K562 (cell line): ENCODE measurements around the gene NCOA4. TPM values are rescaled to one million over a fixed set of nuclear protein-coding genes. Genes with fewer than 3 reads are reported as not detected.

Experiments
- ATAC-seq: fragments of 200-7000 bp; cut with Tn5 transposase; 3 replicates; pipeline ENCODE4 v1.9.1; 2020; ENCODE audit warnings: moderate library complexity
- BruUV-seq: library from RNA; stranded (reverse); fragments of 400-500 nt; replicated peaks from 2 replicates; lab custom pipeline; 2021; lab: Mats Ljungman, UMichigan
- CTCF ChIA-PET: fragments of 300-600 bp; formaldehyde crosslinking; extraction: SDS; loops from one replicate; lab custom pipeline; 2021; ENCODE audit warnings: low intra/inter-chr PET ratio; lab: Yijun Ruan, JAX
- POLR2A ChIA-PET: fragments of 300-600, 350-650 bp; sonication (Branson Sonifier 250); formaldehyde crosslinking; extraction: SDS; loops from one replicate; lab custom pipeline; 2021; ENCODE audit warnings: antibody characterized with exemption, inconsistent platforms; lab: Yijun Ruan, JAX
- DNase-seq, 4 experiments: peaks; one replicate each; pipeline versions ENCODE4 v3.0.0 to v3.0.0-alpha.2; 2011 to 2018; ENCODE audit warnings: low spot score in 3 of 4, mixed read lengths in 3 of 4; ENCODE audit errors: extremely low read depth in 1 of 4
- FAIRE-seq: peaks from 2 replicates; lab custom pipeline; 2011; peaks lifted over from hg19 to GRCh38; lab: Jason Lieb, UNC
- H2AFZ ChIP-seq: 2 replicates; pipeline ENCODE4 v1.6.0; 2011; ENCODE audit warnings: low read depth, low read length, control low read depth, inconsistent platforms
- H3K27ac ChIP-seq: fragments of 200-600 bp; 3 replicates; pipeline ENCODE4 v1.8.0; 2011; ENCODE audit warnings: low read depth, mild to moderate bottlenecking, control low read depth, inconsistent platforms, low read length, moderate library complexity, mixed read lengths; ENCODE audit errors: extremely low read depth
- H3K27me3 ChIP-seq, 2 experiments: fragments of 300-600 bp in 1 of 2; 2 replicates in 1 of 2; 3 replicates in 1 of 2; pipeline versions ENCODE4 v1.6.0 to v1.8.0; 2011; ENCODE audit warnings: inconsistent platforms in 2 of 2, low read length in 2 of 2, mild to moderate bottlenecking in 1 of 2, mixed read lengths in 1 of 2, moderate library complexity in 1 of 2; ENCODE audit not compliant: control insufficient read depth in 2 of 2, insufficient read depth in 2 of 2
- H3K36me3 ChIP-seq: fragments of 300-600 bp; 3 replicates; pipeline ENCODE4 v1.8.0; 2011; ENCODE audit warnings: mild to moderate bottlenecking, low read length, inconsistent platforms; ENCODE audit not compliant: control insufficient read depth, insufficient read depth
- H3K4me1 ChIP-seq, 2 experiments: fragments of 200-600 bp in 1 of 2; replicated peaks in 1 of 2; 2 replicates in 1 of 2; 3 replicates in 1 of 2; pipeline versions ENCODE4 v1.5.1 to v1.8.0; 2011; ENCODE audit warnings: inconsistent platforms in 2 of 2, low read length in 2 of 2, mild to moderate bottlenecking in 1 of 2, mixed read lengths in 1 of 2, moderate library complexity in 1 of 2; ENCODE audit not compliant: control insufficient read depth in 2 of 2, insufficient read depth in 2 of 2
- H3K4me2 ChIP-seq: 2 replicates; pipeline ENCODE4 v1.6.1; 2011; ENCODE audit warnings: low read length, control low read depth, inconsistent platforms, mixed read lengths; ENCODE audit not compliant: insufficient read depth
- H3K4me3 ChIP-seq: fragments of 200-600 bp; sonication (generic), shearing (Covaris generic); 2 replicates; pipeline ENCODE4 v1.5.1; 2016; ENCODE audit warnings: control low read depth, inconsistent platforms
- H3K79me2 ChIP-seq: fragments of 200-600 bp; 3 replicates; pipeline ENCODE4 v1.8.0; 2011; ENCODE audit warnings: low read length, inconsistent platforms; ENCODE audit not compliant: control insufficient read depth, insufficient read depth
- H3K9ac ChIP-seq, 2 experiments: 2 replicates each; pipeline versions ENCODE4 v1.6.0 to v1.6.1; 2011; ENCODE audit warnings: low read depth in 2 of 2, low read length in 2 of 2, control low read depth in 1 of 2, inconsistent platforms in 1 of 2, mild to moderate bottlenecking in 1 of 2, mixed read lengths in 1 of 2; ENCODE audit not compliant: insufficient read depth in 1 of 2
- H3K9me1 ChIP-seq: one replicate; pipeline ENCODE4 v1.6.0; 2011; ENCODE audit warnings: inconsistent platforms, mild to moderate bottlenecking, low read length, moderate library complexity; ENCODE audit not compliant: control insufficient read depth, insufficient read depth
- H3K9me3 ChIP-seq: replicated peaks from 2 replicates; pipeline ENCODE4 v1.5.1; 2011; ENCODE audit warnings: low read depth, low read length, inconsistent platforms; ENCODE audit not compliant: control insufficient read depth, insufficient read depth
- H4K20me1 ChIP-seq: replicated peaks from 2 replicates; pipeline ENCODE4 v1.6.1; 2011; ENCODE audit warnings: low read length, inconsistent platforms, mixed read lengths; ENCODE audit not compliant: control insufficient read depth, insufficient read depth
- NCOA6 ChIP-seq: fragments of 450-650 bp; IDR thresholded peaks from 2 replicates; pipeline ENCODE4 v1.6.1; 2017; ENCODE audit warnings: mild to moderate bottlenecking
- TBP ChIP-seq: optimal IDR thresholded peaks from 2 replicates; pipeline ENCODE3; 2011; ENCODE audit warnings: low read depth, low read length, improper control_type of control experiment
- WGBS: fragments of 100-300 bp; shearing (Covaris generic); methylation state at CpG from one replicate; pipeline ENCODE4 v1.1.6; 2016; ENCODE audit warnings: low coverage, mixed read lengths; ENCODE audit not compliant: insufficient coverage; ENCODE audit errors: missing lambda C conversion rate; 5-methylcytosine and 5-hydroxymethylcytosine counted together
- in situ Hi-C: fragments of 300-500 bp; cut with MboI; formaldehyde crosslinking; loops from 4 replicates; pipeline ENCODE4 v1.15.0; 2018; ENCODE audit warnings: inconsistent platforms, mixed read lengths
- intact Hi-C: fragments of 100-400 bp; cut with micrococcal nuclease; formaldehyde crosslinking; loops from 2 replicates; pipeline ENCODE4 v1.14.2; 2022
- polyA plus RNA-seq, 8 experiments: library from polyadenylated mRNA; depleted of rRNA in 4 of 8; stranded (reverse) in 5 of 8; unstranded in 3 of 8; fragments of >200 nt; fragmentation: Nextera tagmentation in 2 of 8; fragmentation: Illumina TruSeq in 1 of 8; extraction: Ambion mirVana in 2 of 8; extraction: Trizol in 1 of 8; gene quantifications; 2 replicates each; pipeline versions ENCODE4 v1.2.1 to v1.2.3, GENCODE V29; 2011 to 2014; ENCODE audit warnings: inconsistent platforms in 1 of 8, missing spikeins in 1 of 8
- total RNA-seq, 7 experiments: library from RNA; depleted of rRNA in 6 of 7; stranded (reverse); fragments of >200 nt in 6 of 7; fragmentation: Illumina TruSeq in 2 of 7; extraction: Trizol in 2 of 7; gene quantifications; 2 replicates each; pipeline versions ENCODE4 v1.2.1 to v1.2.3, GENCODE V29; 2011 to 2021; ENCODE audit warnings: low replicate concordance in 1 of 7
- TF ChIP-seq, protein P1 (sequence below), 2 experiments: IDR thresholded peaks in 1 of 2; conservative IDR thresholded peaks in 1 of 2; 2 replicates each; pipeline ENCODE4 v1.6.1; 2016; ENCODE audit warnings: low read depth in 2 of 2, mild to moderate bottlenecking in 1 of 2, missing compliant biosample characterization in 1 of 2, missing genetic modification characterization in 1 of 2, moderate library complexity in 1 of 2

The NCOA4 gene
- total and polyA plus RNA-seq, 9 of the 15 experiments (the other 6 are each of a cell fraction or from before 2014, with no cell fraction given), result 89.8 to 283 (median 181) TPM

DNA sequence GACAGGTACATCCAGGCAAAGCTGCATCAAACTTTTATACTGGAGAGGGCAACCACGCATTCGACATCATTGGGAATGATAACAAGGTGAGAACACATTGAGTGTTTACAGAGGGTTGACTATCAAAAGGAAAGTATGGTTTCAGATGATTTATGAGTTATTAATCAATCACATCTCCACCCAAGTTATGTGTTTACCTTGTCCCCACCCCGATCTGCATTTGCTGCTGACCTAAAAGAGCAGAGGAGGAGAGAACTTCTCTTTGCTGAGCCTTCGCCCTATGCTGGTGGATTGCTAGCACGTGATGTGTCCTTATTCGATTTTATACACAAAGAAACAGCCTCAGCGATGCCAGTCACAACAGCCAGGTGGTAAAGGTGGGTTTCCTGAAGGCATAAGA is 15.8 kb upstream of the NCOA4 start, which contains the start of gene MSMB:
TSS of gene MSMB (minus strand) at position 9 of the 400 bp plus-strand sequence. CDS start 32 bp downstream, outside the sequence.
- in situ Hi-C loops, result no loop called here
- Histone ChIP-seq H3K4me1 (peaks cover 0 to 5% of the 10 kb centered on the region in 2 experiments; a peak in 3 of 5 replicates), H3K4me3 (no peak within 1 kb of the TSS), H3K9ac (no peak within 1 kb of the TSS), H3K36me3 (no peaks in the 10 kb centered on the region), H4K20me1 (no peaks in the 10 kb centered on the region), H3K4me2 (no peak within 1 kb of the TSS), H3K79me2 (no peaks in the 10 kb centered on the region), H3K27ac (no peak within 1 kb of the TSS), H3K9me3 (no peaks in the 10 kb centered on the region), H2AFZ (peak within 1 kb of the TSS; percentile 64), H3K27me3 (no peaks in the 10 kb centered on the region), H3K9me1 (no peaks in the 10 kb centered on the region)
- BruUV-seq, result no TSS peak
- FAIRE-seq, result no peak
- no peak for ATAC-seq
- TF ChIP-seq NCOA6 (no peak), TBP (peak; percentile 8)
- TF ChIP-seq, protein P1, sequence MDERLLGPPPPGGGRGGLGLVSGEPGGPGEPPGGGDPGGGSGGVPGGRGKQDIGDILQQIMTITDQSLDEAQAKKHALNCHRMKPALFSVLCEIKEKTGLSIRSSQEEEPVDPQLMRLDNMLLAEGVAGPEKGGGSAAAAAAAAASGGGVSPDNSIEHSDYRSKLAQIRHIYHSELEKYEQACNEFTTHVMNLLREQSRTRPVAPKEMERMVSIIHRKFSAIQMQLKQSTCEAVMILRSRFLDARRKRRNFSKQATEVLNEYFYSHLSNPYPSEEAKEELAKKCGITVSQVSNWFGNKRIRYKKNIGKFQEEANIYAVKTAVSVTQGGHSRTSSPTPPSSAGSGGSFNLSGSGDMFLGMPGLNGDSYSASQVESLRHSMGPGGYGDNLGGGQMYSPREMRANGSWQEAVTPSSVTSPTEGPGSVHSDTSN (CRISPR knock-in tag; IDR thresholded peaks at IDR 0.05; ENCODE audit: low read depth), result no peak
- TF ChIP-seq, protein P1 (tag; conservative IDR thresholded peaks at IDR 0.05; ENCODE audit: low read depth), result peak; percentile 35
- CTCF ChIA-PET, result no interaction called here
- POLR2A ChIA-PET, result interaction anchor here (1.1 to 2.4 kb wide), 2 partner anchors 12 to 17 kb away, joined by 3 to 8 read pairs; partner anchors contain the start of gene NCOA4
- 27% methylated on average over 7 of the region's 7 CpGs for WGBS
- DNase-seq, result no peak
- intact Hi-C loops, result no loop called here
